Hepatic stellate cell (primary cell): Measurements from ENCODE around the gene WDR90.

ENCODE experiments used
- DNase-seq: peaks from one replicate; pipeline ENCODE4 v3.0.0; 2011; ENCODE audit warnings: low spot score

Gene WDR90

DNA sequence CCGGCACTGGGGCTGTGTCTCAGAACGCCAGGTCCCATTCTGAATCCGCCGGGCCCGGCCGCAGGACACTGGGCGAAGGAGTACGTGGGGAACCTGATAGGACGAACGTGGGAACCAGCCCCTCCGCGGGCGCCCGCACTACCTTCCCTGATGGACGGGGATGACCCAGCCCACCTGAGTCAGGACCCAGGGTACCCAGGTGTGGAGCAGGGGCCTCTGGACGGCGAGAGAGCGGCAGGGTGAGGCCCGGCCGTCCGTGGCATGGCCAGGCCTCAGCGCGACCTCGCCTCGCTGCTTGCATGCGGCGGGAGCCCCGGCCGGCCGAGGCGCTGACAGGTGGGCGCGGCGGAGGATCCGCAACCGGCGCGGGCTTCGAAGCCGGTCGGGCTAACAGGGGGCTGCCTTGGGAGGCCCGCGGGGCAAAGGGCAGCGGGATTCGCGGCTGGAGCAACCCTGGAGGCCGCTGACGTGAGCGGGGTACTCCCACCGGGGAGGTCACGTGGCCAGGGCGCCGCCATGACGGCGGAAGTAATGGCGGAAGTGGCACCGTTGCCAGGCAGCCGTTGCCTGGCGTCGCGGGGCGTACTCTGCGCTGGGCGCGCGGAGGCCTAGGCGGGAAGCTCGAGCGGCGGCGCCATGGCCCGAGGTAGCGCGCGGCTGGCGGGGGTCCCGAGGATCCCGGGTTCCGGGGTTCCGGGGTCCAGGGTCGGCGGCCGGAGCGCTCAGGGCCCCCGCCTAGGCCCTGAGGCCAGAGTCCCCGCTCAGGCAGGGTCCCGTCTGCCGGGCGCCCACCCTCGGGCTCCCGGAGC lies at the start of gene WDR90:
Gene WDR90 (plus strand): TSS at position 585 of the 809 bp plus-strand sequence. CDS start 52 bp downstream, at position 637.
- peak; percentile 99 for DNase-seq

DNA sequence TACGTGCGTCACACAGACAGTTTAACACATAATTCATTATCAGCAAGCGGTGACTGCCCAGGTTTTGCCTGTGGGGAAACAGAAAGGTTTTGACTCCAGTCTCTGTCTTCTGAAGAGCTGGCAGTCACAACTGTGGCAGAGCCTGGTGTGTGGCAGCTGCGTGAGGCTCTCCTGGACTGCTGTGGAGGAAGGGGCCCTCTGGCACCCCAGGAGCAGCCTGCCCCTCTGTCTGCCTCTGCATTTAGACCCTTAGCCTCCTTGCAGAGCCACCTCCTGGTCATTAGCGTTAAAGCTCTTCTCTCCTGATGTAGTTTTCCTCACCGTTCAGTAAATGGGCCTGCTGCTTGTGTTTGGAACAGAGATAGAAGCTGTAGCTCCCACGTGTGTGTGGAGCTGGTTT lies 48.4 kb upstream of the WDR90 start:
- no peak for DNase-seq

- DNase-seq = no peak
Observed at GRCh38 chr16:603933-604332, 45.2 kb upstream of the WDR90 start.

GRCh38 chr16:606656-607307 lies 42.4 kb upstream of the WDR90 start:
- no peak for DNase-seq

DNA sequence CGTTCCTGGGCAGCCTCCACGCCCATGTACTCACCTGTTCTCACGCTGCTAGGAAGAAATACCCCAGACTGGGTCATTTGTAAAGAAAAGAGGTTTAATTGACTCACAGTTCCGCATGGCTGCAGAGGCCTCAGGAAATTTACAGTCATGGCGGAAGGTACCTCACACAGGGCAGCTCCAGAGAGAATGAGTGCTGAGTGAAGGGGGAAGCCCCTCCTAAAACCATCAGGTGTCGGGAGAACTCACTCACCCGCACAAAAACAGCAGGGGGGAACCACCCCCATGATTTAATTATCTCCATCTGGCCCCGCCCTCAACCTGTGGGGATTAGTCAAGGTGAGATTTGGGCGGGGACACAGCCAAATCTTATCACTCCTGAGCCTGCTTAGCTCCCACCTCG lies 41.1 kb upstream of the WDR90 start:
- DNase-seq = no peak

GRCh38 chr16:609316-609715 lies 39.8 kb upstream of the WDR90 start:
- no peak for DNase-seq

GRCh38 chr16:609984-610383 lies 39.2 kb upstream of the WDR90 start:
- DNase-seq = no peak

- no peak for DNase-seq
Observed at GRCh38 chr16:610513-611381, 38.4 kb upstream of the WDR90 start.

DNA sequence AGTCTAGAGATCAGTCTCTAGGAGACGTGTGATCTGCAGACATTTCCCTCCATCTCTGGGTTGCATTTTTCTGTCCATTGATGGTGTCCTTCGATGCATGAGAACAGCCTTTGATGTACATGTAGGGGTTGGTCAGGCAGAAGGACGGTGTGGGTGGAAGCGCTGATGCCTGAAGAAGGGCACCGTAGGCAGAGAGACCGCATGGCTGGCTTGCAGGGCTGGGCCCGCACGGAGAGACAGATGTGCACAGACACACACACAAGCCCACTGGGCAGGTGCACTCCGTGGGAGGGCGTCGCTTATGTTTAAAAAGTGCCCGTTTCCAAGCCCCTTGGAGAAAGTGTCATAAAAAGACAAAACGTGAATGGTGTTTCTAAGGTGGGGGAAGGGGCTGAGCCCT lies 34.0 kb upstream of the WDR90 start:
- DNase-seq = no peak

DNA sequence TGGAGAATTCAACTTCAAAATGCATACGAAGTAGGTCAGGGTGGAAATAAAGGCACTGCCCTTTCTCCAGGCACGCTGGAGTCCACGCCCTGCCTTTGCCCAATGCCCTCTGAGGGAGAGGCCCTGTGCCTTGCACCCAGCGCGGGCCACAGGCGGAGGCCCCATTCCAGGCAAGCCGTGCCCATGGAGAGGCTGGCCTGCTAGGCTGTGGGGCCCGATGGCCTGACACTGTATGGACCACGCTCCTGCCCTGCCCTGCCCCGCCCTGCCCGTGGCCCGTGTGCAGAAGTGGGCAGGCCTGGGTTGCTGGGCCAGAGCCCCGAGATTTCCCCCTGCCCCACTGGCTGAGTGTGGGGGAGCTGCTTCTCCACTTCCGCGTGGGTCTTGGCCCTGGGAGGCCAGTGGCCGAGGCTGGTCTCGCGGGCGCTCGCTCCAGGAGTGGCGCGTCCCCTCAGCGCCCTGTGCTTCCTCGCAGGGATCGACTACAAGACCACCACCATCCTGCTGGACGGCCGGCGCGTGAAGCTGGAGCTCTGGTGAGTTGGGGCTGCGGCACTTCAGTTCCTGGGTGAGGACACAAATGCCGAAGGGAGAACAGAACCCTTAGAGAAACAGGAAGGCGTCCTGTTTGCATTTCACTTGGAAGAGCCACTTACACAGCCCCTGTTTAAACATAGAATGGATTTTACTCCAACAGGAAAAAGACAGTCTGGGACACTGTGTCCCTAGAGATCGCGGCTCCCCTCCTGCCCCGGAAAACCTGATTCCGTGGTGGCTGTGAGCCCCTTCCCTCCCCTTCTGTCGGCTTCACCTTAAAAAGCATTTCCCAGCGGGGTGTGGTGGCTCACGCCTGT lies 32.2 kb upstream of the WDR90 start:
- DNase-seq = no peak

DNA sequence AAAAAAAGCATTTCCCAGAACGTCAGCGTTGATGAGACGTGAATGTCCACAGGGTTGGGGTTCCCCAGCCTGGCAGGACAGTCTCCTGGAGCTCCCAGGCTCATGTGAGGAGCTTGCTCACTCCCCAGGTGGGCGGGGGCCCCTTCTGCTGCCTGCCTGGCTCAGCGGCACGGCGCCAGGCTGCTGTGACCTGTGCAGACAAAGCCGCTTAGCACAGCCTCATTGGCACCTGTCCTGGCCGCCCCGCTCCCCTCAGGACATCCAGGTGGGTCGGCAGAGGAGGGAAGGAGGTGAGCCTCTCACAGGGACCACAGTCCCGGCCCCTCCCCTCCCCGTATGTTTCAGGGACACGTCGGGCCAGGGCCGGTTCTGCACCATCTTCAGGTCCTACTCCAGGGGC lies 31.3 kb upstream of the WDR90 start:
- no peak for DNase-seq

GRCh38 chr16:619476-620100 lies 29.6 kb upstream of the WDR90 start:
- no peak for DNase-seq

- no peak for DNase-seq
Observed at GRCh38 chr16:620700-621525, 28.3 kb upstream of the WDR90 start.

DNA sequence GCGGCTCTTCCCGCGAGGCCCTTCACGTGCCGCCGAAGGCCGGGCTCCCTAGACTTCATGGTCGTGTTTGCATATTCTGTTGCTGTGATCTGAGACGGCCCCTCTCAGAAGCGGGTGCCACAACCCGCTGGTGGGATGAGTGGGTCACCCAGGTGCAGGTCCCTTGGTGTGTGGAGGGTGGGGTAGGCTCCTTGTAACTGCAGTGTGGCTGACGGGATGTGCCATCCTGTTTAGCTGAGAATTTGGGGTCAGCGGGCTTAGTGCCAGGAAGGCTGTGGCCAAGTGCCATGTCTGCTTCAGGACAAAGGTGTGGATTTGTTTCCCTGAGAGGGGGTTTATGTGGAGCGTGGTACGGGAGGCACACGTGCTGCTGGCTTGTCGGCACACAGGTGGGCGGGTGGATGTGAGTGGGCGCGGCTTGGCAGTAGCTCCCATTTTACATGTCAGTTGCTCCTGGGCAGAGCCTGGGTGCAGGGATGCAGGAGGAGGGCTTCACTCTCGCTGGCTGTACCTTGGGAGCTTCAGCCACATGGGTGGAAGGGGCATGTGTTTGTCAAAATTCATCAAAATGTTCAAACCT lies 27.5 kb upstream of the WDR90 start:
- DNase-seq = no peak

GRCh38 chr16:622920-623280 lies 26.3 kb upstream of the WDR90 start:
- DNase-seq = no peak

GRCh38 chr16:624526-625070 lies 24.6 kb upstream of the WDR90 start:
- DNase-seq = no peak

GRCh38 chr16:625117-625976 lies 23.8 kb upstream of the WDR90 start:
- no peak for DNase-seq

DNA sequence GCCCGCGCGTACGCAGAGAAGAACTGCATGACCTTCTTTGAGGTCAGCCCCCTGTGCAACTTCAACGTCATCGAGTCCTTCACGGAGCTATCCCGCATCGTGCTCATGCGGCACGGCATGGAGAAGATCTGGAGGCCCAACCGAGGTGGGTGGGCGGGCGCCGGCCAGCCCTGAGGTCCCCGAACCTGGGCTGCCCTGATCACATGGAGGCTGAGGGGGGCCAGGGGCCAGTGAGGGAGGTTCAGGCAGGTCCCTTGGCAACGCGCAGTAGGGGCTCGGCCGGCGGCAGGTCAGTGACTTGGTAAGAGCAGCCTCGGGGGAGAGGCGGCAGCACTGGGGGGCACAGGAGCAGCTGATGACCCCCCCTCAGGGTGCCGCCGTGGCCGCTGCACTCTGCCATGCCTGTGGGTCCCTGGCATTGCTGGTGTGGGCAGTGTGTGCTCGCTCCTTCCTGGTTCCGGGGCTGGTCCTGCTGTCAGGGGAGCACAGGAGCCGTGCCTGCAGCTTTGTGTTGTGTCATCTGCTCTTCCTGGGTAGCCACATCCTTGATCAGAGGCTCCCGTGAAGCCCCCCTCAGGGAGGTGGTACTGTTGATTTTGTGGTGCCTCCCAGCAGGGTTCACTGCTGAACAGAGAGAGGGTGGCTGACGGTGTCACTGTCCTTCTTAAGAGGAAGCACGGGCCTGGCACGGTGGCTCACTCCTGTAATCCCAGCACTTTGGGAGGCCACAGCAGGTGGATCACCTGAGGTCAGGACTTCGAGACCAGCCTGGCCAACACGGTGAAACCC lies 23.0 kb upstream of the WDR90 start:
- DNase-seq = no peak
